OCI-LY1 (cell line): Measurements from ENCODE around the gene BBS1.
"Not testable (repeated sequence)": the region's sequence is repeated elsewhere in the genome, so short reads cannot be mapped to it uniquely, and the experiment has no call there.

ENCODE experiments used
- H2AFZ ChIP-seq: fragments of 200-600 bp; sonication (generic), shearing (Covaris generic); 2 replicates; pipeline ENCODE4 v1.6.0; 2014; ENCODE audit warnings: antibody characterized with exemption, mild to moderate bottlenecking, low read length
- H3F3A ChIP-seq: fragments of 200-600 bp; sonication (generic), shearing (Covaris generic); 2 replicates; pipeline ENCODE4 v1.6.0; 2014; ENCODE audit warnings: mild to moderate bottlenecking, antibody characterized with exemption, low read length, moderate library complexity; ENCODE audit not compliant: insufficient read depth
- H3K27ac ChIP-seq: fragments of 200-600 bp; sonication (generic); 2 replicates; pipeline ENCODE4 v1.5.1; 2014; ENCODE audit warnings: low read length, mixed run types, mild to moderate bottlenecking, low read depth; ENCODE audit not compliant: poor library complexity, severe bottlenecking
- H3K27me3 ChIP-seq: fragments of 200-600 bp; sonication (generic); 2 replicates; pipeline ENCODE4 v1.6.0; 2014; ENCODE audit warnings: antibody characterized with exemption, mild to moderate bottlenecking, low read length, moderate library complexity; ENCODE audit not compliant: insufficient read depth
- H3K36me3 ChIP-seq: fragments of 200-600 bp; sonication (generic); 2 replicates; pipeline ENCODE4 v1.6.1; 2014; ENCODE audit warnings: mild to moderate bottlenecking, antibody characterized with exemption, low read length, moderate library complexity, mixed read lengths; ENCODE audit not compliant: insufficient read depth
- H3K4me1 ChIP-seq: fragments of 200-600 bp; sonication (generic); 2 replicates; pipeline ENCODE4 v1.5.1; 2014; ENCODE audit warnings: mild to moderate bottlenecking, low read length, moderate library complexity; ENCODE audit not compliant: insufficient read depth, severe bottlenecking
- H3K4me2 ChIP-seq: fragments of 200-600 bp; sonication (generic), shearing (Covaris generic); 2 replicates; pipeline ENCODE4 v1.6.1; 2014; ENCODE audit warnings: low read length
- H3K4me3 ChIP-seq: fragments of 200-600 bp; sonication (generic); 2 replicates; pipeline ENCODE4 v1.5.1; 2014; ENCODE audit warnings: low read length, low read depth, mild to moderate bottlenecking, mixed read lengths; ENCODE audit not compliant: poor library complexity, severe bottlenecking
- H3K79me2 ChIP-seq: fragments of 200-600 bp; shearing (Covaris generic); 2 replicates; pipeline ENCODE4 v1.6.1; 2016; ENCODE audit warnings: mixed run types, low read length, mixed read lengths; ENCODE audit not compliant: insufficient read depth
- H3K9ac ChIP-seq: fragments of 200-600 bp; sonication (generic), shearing (Covaris generic); 2 replicates; pipeline ENCODE4 v1.6.1; 2014; ENCODE audit warnings: mild to moderate bottlenecking, low read length, mixed read lengths
- H3K9me2 ChIP-seq: fragments of 200-600 bp; sonication (generic), shearing (Covaris generic); 2 replicates; pipeline ENCODE4 v1.6.1; 2014; ENCODE audit warnings: low read depth, mild to moderate bottlenecking, low read length, mixed read lengths
- H3K9me3 ChIP-seq: fragments of 200-600 bp; shearing (Covaris generic); 2 replicates; pipeline ENCODE4 v1.6.1; 2014; ENCODE audit warnings: low read length, mixed read lengths
- H4K20me1 ChIP-seq: fragments of 200-600 bp; sonication (generic), shearing (Covaris generic); 2 replicates; pipeline ENCODE4 v1.6.0; 2016; ENCODE audit warnings: mild to moderate bottlenecking, low read length; ENCODE audit not compliant: insufficient read depth
- EZH2 ChIP-seq: fragments of 200-600 bp; sonication (generic), shearing (Covaris generic); IDR thresholded peaks from 2 replicates; pipeline ENCODE4 v1.8.0; 2017; ENCODE audit warnings: borderline replicate concordance, mixed run types, mild to moderate bottlenecking, antibody characterized with exemption, low read length, moderate library complexity, mixed read lengths
- TF ChIP-seq, protein P1 (sequence below): fragments of 200-600 bp; sonication (generic), shearing (Covaris generic); IDR thresholded peaks from 2 replicates; pipeline ENCODE4 v1.5.1; 2017; ENCODE audit warnings: mild to moderate bottlenecking, antibody characterized with exemption, low read length, moderate library complexity, mixed read lengths

BBS1 gene

DNA sequence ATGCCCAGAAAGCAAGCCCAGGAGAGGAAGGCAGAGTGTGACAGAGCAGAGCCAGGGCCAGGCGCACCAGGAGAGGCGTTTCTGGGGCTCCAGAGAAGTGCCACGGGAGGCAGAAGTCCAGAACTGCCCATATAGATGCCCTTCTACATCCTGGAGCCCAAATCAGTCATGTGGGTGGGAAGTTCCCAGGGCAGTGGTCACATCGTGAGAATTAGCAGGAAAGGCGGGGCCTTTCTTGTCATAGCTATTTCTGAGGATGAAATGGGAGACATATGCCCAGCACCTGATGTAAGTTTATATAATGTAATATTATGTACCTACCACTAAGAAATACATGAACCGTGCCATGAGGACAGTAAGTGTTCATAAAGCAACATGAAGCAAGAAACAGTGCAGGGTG lies 22.3 kb downstream of the BBS1 start:
- Histone ChIP-seq H3K27ac (no peak overlapping the region), H3K9ac (no peak overlapping the region), H3K4me1 (no peaks in the 10 kb centered on the region), H3K4me3 (no peak overlapping the region), H3K9me3 (no peaks in the 10 kb centered on the region), H3F3A (no peaks in the 10 kb centered on the region), H3K9me2 (no peaks in the 10 kb centered on the region), H3K79me2 (no peaks in the 10 kb centered on the region), H4K20me1 (no peaks in the 10 kb centered on the region), H3K36me3 (peaks cover 10% of the 10 kb centered on the region; the same call in 1 of the 2 replicates), H2AFZ (no peak overlapping the region), H3K27me3 (no peaks in the 10 kb centered on the region), H3K4me2 (no peak overlapping the region)
- TF ChIP-seq EZH2 = no peak
- TF ChIP-seq, protein P1, sequence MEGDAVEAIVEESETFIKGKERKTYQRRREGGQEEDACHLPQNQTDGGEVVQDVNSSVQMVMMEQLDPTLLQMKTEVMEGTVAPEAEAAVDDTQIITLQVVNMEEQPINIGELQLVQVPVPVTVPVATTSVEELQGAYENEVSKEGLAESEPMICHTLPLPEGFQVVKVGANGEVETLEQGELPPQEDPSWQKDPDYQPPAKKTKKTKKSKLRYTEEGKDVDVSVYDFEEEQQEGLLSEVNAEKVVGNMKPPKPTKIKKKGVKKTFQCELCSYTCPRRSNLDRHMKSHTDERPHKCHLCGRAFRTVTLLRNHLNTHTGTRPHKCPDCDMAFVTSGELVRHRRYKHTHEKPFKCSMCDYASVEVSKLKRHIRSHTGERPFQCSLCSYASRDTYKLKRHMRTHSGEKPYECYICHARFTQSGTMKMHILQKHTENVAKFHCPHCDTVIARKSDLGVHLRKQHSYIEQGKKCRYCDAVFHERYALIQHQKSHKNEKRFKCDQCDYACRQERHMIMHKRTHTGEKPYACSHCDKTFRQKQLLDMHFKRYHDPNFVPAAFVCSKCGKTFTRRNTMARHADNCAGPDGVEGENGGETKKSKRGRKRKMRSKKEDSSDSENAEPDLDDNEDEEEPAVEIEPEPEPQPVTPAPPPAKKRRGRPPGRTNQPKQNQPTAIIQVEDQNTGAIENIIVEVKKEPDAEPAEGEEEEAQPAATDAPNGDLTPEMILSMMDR = no peak

DNA sequence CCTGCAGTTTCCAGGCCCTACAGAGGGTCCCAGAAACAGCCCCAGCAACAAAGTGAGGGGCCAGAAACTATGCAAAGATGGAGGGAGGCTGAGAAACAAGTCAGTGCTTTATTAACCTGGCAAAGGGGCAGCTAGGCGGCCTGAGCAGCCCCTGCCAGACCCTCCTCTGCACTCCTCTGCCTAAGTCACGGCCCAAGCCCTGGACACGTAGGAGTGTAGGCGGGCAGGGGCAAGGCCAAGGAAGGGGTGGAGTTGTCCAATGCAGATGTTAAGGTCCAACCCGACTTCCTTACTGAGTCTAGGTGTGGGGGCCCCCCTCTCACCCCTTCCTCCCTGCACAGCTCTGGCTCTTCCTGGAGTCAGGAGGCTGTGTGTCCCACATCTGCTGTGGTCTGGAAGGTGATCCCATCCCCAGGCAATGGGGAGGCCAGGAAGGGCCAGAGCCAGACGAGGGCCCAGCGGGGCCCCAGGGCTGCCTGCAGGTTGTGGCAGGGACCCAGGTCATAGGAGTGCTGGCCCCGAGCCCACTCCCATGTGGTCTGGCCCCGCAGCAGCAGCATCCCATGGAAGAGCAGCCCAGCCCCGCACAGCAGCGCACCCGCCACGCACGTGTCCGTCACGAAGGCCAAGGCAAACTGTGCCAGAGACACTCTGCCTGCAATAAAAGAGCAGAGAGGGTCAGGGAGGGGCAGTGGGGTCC lies 28.9 kb downstream of the BBS1 start:
- Histone ChIP-seq H3K9ac (no peak overlapping the region), H2AFZ (no peak overlapping the region), H4K20me1 (no peaks in the 10 kb centered on the region), H3K36me3 (peaks cover 17% of the 10 kb centered on the region; the same call in 1 of the 2 replicates), H3K9me2 (no peaks in the 10 kb centered on the region), H3K27me3 (no peaks in the 10 kb centered on the region), H3K4me1 (peaks cover 11% of the 10 kb centered on the region), H3K79me2 (no peaks in the 10 kb centered on the region), H3K27ac (no peak overlapping the region), H3F3A (no peaks in the 10 kb centered on the region), H3K4me3 (no peak overlapping the region), H3K9me3 (no peaks in the 10 kb centered on the region), H3K4me2 (no peak overlapping the region)
- no peak for TF ChIP-seq EZH2
- TF ChIP-seq, protein P1 = no peak

DNA sequence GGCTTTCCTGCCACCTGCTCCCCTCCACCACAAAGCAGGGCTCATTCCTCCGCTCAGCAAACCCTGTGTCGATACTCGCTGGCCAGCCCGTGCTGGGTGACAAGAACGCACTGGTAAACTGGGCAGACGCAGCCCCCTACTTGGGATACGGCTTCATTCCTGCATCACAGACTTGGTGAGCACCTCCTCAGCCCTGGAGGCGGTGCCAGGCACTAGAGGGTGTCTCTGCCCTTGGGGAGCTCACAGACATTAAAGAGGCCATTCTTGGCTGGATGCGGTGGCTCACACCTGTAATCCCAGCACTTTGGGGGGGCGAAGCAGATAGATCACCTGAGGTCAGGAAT lies 29.4 kb downstream of the BBS1 start:
- Histone ChIP-seq H3K4me2 (no peak overlapping the region), H4K20me1 (no peaks in the 10 kb centered on the region), H3K36me3 (peaks cover 17% of the 10 kb centered on the region; the same call in 1 of the 2 replicates), H3K4me1 (peaks cover 16% of the 10 kb centered on the region), H3K9me3 (no peaks in the 10 kb centered on the region), H3F3A (no peaks in the 10 kb centered on the region), H2AFZ (no peak overlapping the region), H3K27ac (no peak overlapping the region), H3K27me3 (no peaks in the 10 kb centered on the region), H3K79me2 (no peaks in the 10 kb centered on the region), H3K4me3 (no peak overlapping the region), H3K9ac (no peak overlapping the region), H3K9me2 (no peaks in the 10 kb centered on the region)
- no peak for TF ChIP-seq EZH2
- TF ChIP-seq, protein P1 = no peak

DNA sequence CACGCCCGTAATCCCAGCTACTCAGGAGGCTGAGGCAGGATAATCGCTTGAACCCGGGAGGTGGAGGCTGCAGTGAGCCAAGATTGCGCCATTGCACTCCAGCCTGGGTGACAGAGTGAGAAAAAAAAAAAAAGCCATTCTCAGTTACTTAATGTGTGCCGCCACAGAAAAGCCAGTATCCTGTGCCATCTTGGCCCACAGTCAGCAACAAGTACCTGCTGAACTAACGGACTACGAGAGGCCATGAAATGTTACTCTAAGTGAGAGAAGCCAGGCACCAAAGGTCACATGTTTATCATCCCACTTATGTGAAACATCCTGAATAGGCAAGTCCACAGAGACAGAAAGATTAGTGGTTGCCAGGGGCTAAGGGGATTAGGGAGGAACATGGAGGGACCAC lies 30.2 kb downstream of the BBS1 start:
- H3K9ac ChIP-seq, H3K9me2 ChIP-seq, H3K4me3 ChIP-seq, H3K9me3 ChIP-seq, H4K20me1 ChIP-seq, H3F3A ChIP-seq, H2AFZ ChIP-seq, H3K79me2 ChIP-seq, H3K27me3 ChIP-seq, H3K4me2 ChIP-seq, H3K27ac ChIP-seq: not testable (repeated sequence)
- peaks cover 17% of the 10 kb centered on the region; the same call in 1 of the 2 replicates for H3K36me3 ChIP-seq
- H3K4me1 ChIP-seq = peaks cover 23% of the 10 kb centered on the region
